Neural cell (in vitro differentiated cells): ENCODE measurements around the gene OR10J5.

Experiments
- CTCF ChIP-seq: fragments of 450-650 bp; IDR thresholded peaks from 2 replicates; pipeline ENCODE4 v1.5.1; 2014; ENCODE audit warnings: antibody characterized with exemption, mild to moderate bottlenecking, moderate library complexity; ENCODE audit not compliant: poor library complexity, severe bottlenecking
- EP300 ChIP-seq: fragments of 450-650 bp; conservative IDR thresholded peaks from 2 replicates; pipeline ENCODE4 v1.6.1; 2014; ENCODE audit warnings: antibody characterized with exemption, mild to moderate bottlenecking, moderate library complexity; ENCODE audit not compliant: poor library complexity, severe bottlenecking
- EZH2 ChIP-seq: fragments of 200-600, 300-800 bp; shearing (Covaris generic), sonication (generic); IDR thresholded peaks from 2 replicates; pipeline ENCODE4 v1.6.1; 2014; ENCODE audit warnings: antibody characterized with exemption, low read length, borderline replicate concordance, mild to moderate bottlenecking; ENCODE audit not compliant: insufficient read depth, poor library complexity, severe bottlenecking
- MXI1 ChIP-seq: fragments of 450-650 bp; conservative IDR thresholded peaks from 2 replicates; pipeline ENCODE4 v1.6.1; 2014; ENCODE audit warnings: antibody characterized with exemption, mild to moderate bottlenecking; ENCODE audit not compliant: poor library complexity, severe bottlenecking
- POLR2AphosphoS5 ChIP-seq: IDR thresholded peaks from 2 replicates; pipeline ENCODE4 v1.6.1; 2012
- REST ChIP-seq: IDR thresholded peaks from 2 replicates; pipeline ENCODE4 v1.6.1; 2012; ENCODE audit warnings: borderline replicate concordance
- SMC3 ChIP-seq: fragments of 450-650 bp; conservative IDR thresholded peaks from 2 replicates; pipeline ENCODE4 v1.6.1; 2014; ENCODE audit warnings: antibody characterized with exemption, mild to moderate bottlenecking, moderate library complexity; ENCODE audit not compliant: poor library complexity
- TAF1 ChIP-seq: IDR thresholded peaks from 2 replicates; pipeline ENCODE4 v1.6.1; 2012; ENCODE audit warnings: low read depth

- TF ChIP-seq POLR2AphosphoS5, result no peak
- no peak for TF ChIP-seq EZH2
- no peak for TF ChIP-seq SMC3
- no peak for TF ChIP-seq TAF1
- no peak for TF ChIP-seq CTCF
- TF ChIP-seq EP300, result no peak
- no peak for TF ChIP-seq REST
- no peak for TF ChIP-seq MXI1
Observed at GRCh38 chr1:159505676-159506075, 30.1 kb downstream of the OR10J5 start.
